Peyer's patch (tissue), 4 donors: ENCODE data around the gene STXBP3.

Source experiments
- CTCF ChIP-seq, 6 experiments: fragments of 450-650 bp in 4 of 6; fragments of 200-600 bp in 2 of 6; sonication (generic) in 1 of 6; IDR thresholded peaks; one replicate each; pipeline ENCODE4 v1.5.1; 2017 to 2019; ENCODE audit warnings: antibody characterized with exemption in 6 of 6, mild to moderate bottlenecking in 3 of 6, moderate library complexity in 1 of 6
- POLR2A ChIP-seq, 2 donors: fragments of 450-650 bp; IDR thresholded peaks; one replicate each; pipeline ENCODE4 v1.5.1; 2017; ENCODE audit warnings: antibody characterized with exemption in 2 of 2, mild to moderate bottlenecking in 2 of 2, moderate library complexity in 2 of 2

DNA sequence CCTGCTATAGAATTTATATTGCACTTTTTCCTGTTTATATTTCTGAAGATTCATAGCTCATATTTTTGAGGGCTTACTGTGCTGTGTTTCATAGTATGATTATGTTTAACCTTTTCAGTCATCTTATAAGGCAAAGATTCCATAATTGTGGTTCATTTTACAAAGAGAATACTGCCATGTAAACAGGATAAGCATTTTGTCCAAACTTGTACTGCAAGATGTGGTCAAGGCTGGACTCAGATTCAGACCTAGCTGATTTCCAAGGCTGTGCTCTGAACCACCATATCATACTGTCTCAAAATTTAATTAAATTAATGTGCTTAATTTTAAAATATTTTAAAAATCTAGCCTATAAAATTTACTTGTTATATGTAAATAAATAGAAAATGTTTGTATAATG is 31.4 kb downstream of the STXBP3 start:
- TF ChIP-seq CTCF (IDR thresholded peaks at IDR 0.05) (no peak), POLR2A (IDR thresholded peaks at IDR 0.05) (no peak)
